T-cell (primary cell): Measurements from ENCODE around the gene SDHC. TPM values are rescaled to one million over a fixed set of nuclear protein-coding genes. Genes with fewer than 3 reads are reported as not detected.
"Not testable (repeated sequence)": the region's sequence is repeated elsewhere in the genome, so short reads cannot be mapped to it uniquely, and the experiment has no call there.

Experiments used
- ATAC-seq, 4 experiments: fragments of 200-7000 bp in 3 of 4; fragments of 150-1000 bp in 1 of 4; cut with Tn5 transposase; replicated peaks in 1 of 4; 1 replicate in 3 of 4; 2 replicates in 1 of 4; pipeline ENCODE4 v1.10.0; 2021; ENCODE audit warnings: moderate library complexity in 3 of 4, mild to moderate bottlenecking in 2 of 4, moderate number of reproducible peaks in 1 of 4
- CTCF ChIA-PET, 2 donors: fragments of 300-600 bp; sonication (Branson Sonifier 250); formaldehyde crosslinking; loops; one replicate each; lab custom pipeline; 2022; ENCODE audit warnings: antibody characterized with exemption in 2 of 2; lab: Charles Lee
- POLR2A ChIA-PET, 2 donors: fragments of 300-600 bp; sonication (Branson Sonifier 250); formaldehyde crosslinking; loops; one replicate each; lab custom pipeline; 2022; ENCODE audit warnings: antibody characterized with exemption in 2 of 2; lab: Charles Lee
- DNase-seq, 35 experiments: peaks; one replicate each; pipeline versions ENCODE4 v3.0.0 to v3.0.0-alpha.2; 2013 to 2023
- H3K27ac ChIP-seq: one replicate; pipeline ENCODE4 v1.5.1; 2013; ENCODE audit warnings: low read length
- H3K27me3 ChIP-seq, 2 experiments: replicated peaks in 1 of 2; 1 replicate in 1 of 2; 2 replicates in 1 of 2; pipeline versions ENCODE4 v1.6.1 to v1.7.0; 2013; ENCODE audit warnings: low read length in 1 of 2, mixed read lengths in 1 of 2; ENCODE audit not compliant: control insufficient read depth in 2 of 2, insufficient read depth in 2 of 2; ENCODE audit errors: extremely low read depth in 1 of 2
- H3K36me3 ChIP-seq, 2 donors: 1 replicate in 1 of 2; 2 replicates in 1 of 2; pipeline versions ENCODE4 v1.6.1 to v1.7.0; 2013; ENCODE audit warnings: low read length in 1 of 2; ENCODE audit not compliant: control insufficient read depth in 2 of 2, insufficient read depth in 1 of 2; ENCODE audit errors: extremely low read depth in 1 of 2
- H3K4me1 ChIP-seq, 2 experiments: 1 replicate in 1 of 2; 2 replicates in 1 of 2; pipeline versions ENCODE4 v1.6.1 to v1.7.0; 2013; ENCODE audit warnings: low read length in 2 of 2, mixed read lengths in 1 of 2; ENCODE audit not compliant: insufficient read depth in 2 of 2, control insufficient read depth in 1 of 2; ENCODE audit errors: extremely low read depth in 1 of 2
- H3K4me3 ChIP-seq, 2 donors: 1 replicate in 1 of 2; 2 replicates in 1 of 2; pipeline versions ENCODE4 v1.5.1 to v1.7.0; 2013; ENCODE audit warnings: mild to moderate bottlenecking in 2 of 2, low read length in 1 of 2, moderate library complexity in 1 of 2; ENCODE audit not compliant: control insufficient read depth in 1 of 2; ENCODE audit errors: extremely low read depth in 1 of 2
- H3K9me3 ChIP-seq: 2 replicates; pipeline ENCODE4 v1.7.0; 2013
- H3K27ac Mint-ChIP-seq, 2 donors: one replicate each; pipeline ENCODE4 v1.8.0; 2020 to 2021; ENCODE audit warnings: mild to moderate bottlenecking in 2 of 2, mixed read lengths in 2 of 2
- H3K27me3 Mint-ChIP-seq, 2 donors: one replicate each; pipeline ENCODE4 v1.8.0; 2021 to 2022; ENCODE audit warnings: mixed read lengths in 2 of 2
- H3K36me3 Mint-ChIP-seq: one replicate; pipeline ENCODE4 v1.8.0; 2021; ENCODE audit warnings: mixed read lengths
- H3K4me1 Mint-ChIP-seq, 3 donors: one replicate each; pipeline ENCODE4 v1.8.0; 2020 to 2022; ENCODE audit warnings: mixed read lengths in 3 of 3, mild to moderate bottlenecking in 1 of 3
- H3K4me3 Mint-ChIP-seq, 3 donors: one replicate each; pipeline ENCODE4 v1.8.0; 2020 to 2022; ENCODE audit warnings: mild to moderate bottlenecking in 3 of 3, mixed read lengths in 3 of 3, moderate library complexity in 3 of 3
- H3K9me3 Mint-ChIP-seq, 3 donors: one replicate each; pipeline ENCODE4 v1.8.0; 2020 to 2022; ENCODE audit warnings: mixed read lengths in 3 of 3
- WGBS: methylation state at CpG from one replicate; pipeline ENCODE4 v1.1.5; 2013; ENCODE audit warnings: missing lambda C conversion rate; ENCODE audit not compliant: insufficient coverage; 5-methylcytosine and 5-hydroxymethylcytosine counted together
- total RNA-seq, 35 experiments: library from RNA in 6 of 35; stranded (reverse) in 6 of 35; fragments of 120-200 nt in 1 of 35; gene quantifications; one replicate each; pipeline versions ENCODE4 v1.2.1 to v1.2.4 and lab custom pipeline; 2013 to 2026

Gene SDHC
- total RNA-seq, 5 donors from 2014 or later (not counting 1 experiment from before 2014, with no cell fraction given), result 86.4 to 106 (median 103) TPM

DNA sequence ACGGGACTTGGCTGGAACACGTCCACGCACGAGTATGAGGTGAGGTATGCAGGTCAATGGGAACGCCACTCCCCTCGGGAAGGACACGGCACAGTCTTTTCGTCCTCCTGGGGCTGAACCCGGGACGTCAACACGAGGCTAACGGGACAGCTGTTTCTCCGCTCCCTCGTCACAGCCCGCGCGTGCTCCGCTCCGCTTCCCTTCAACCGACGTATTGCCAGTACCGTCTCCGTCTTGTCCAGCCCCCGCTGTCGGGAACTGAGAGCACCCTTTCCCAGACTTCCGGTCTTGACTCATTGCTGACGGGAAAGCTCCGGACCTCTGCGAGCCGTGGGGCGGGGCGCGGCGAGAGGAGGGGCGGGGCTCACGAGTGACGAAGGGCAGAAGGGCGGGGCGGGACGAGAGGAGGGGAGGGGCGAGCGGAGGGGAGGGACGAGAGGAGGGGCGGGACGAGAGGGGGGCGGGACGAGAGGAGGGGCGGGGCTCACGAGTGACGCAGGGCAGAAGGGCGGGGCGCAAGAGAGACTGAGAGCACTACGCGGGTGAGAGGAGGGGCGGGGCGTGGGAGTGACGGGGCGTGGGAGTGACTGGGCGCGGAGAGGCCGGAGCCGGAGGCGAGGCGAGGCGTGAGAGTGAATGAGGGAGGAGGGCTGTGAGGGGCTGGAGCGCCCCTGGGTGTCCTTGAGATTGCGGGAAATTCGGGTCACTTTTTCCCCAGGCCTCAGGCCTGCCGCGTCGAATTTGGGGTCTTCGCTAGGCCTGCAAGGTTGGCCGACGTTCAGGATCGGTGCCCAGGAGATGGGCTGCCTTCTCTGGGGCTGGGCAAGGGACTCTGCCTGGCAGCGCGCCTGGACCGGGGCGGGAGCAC lies 75.7 kb downstream of the SDHC start:
- peak; percentile 90 to 97 (median 94) for ATAC-seq
- Histone ChIP-seq H3K4me3 (peak overlapping the region; percentile 84 to 88), H3K27me3 (no peaks in the 10 kb centered on the region), H3K36me3 (no peaks in the 10 kb centered on the region), H3K4me1 (peaks cover 12 to 24% of the 10 kb centered on the region in 2 experiments), H3K27ac (peak overlapping the region; percentile 87), H3K9me3 (no peaks in the 10 kb centered on the region)
- peaks cover 36 to 37% (median 37%) of the 10 kb centered on the region in 3 donors for H3K4me1 Mint-ChIP-seq
- H3K27ac Mint-ChIP-seq, result peak overlapping the region; percentile 86 to 93
- peak overlapping the region; percentile 86 to 91 (median 89) for H3K4me3 Mint-ChIP-seq
- under 1% methylated on average over 62 of the region's 79 CpGs for WGBS
- no peaks in the 10 kb centered on the region for H3K36me3 Mint-ChIP-seq
- no peaks in the 10 kb centered on the region for H3K9me3 Mint-ChIP-seq
- peak; percentile 84 to 98 (median 93) for DNase-seq
- H3K27me3 Mint-ChIP-seq, result no peaks in the 10 kb centered on the region
- CTCF ChIA-PET, result interaction anchor here in 1 of 2 donors (0.6 to 1.4 kb wide), 4 partner anchors 76 to 1059 kb away, joined by 3 to 13 read pairs (median 5); partner anchors contain the start of genes SDHC and TOMM40L
- POLR2A ChIA-PET, result interaction anchor here in 1 of 2 donors (0.7 to 0.8 kb wide), 2 partner anchors 76 to 187 kb away, joined by 4 to 12 read pairs; partner anchors contain the start of gene SDHC

- Histone ChIP-seq H3K4me3 (peak overlapping the region; percentile 84 to 88), H3K9me3 (no peaks in the 10 kb centered on the region), H3K27ac (peak overlapping the region; percentile 87), H3K36me3 (no peaks in the 10 kb centered on the region), H3K27me3 (peaks cover 0 to 4% of the 10 kb centered on the region in 2 experiments), H3K4me1 (peaks cover 12 to 24% of the 10 kb centered on the region in 2 experiments)
- Mint-ChIP-seq H3K27ac (peak overlapping the region; percentile 86 to 93), H3K4me1 (peaks cover 36 to 37% (median 37%) of the 10 kb centered on the region in 3 donors), H3K4me3 (peak overlapping the region; percentile 86 to 91 (median 89)), H3K27me3 (no peaks in the 10 kb centered on the region), H3K9me3 (no peaks in the 10 kb centered on the region), H3K36me3 (no peaks in the 10 kb centered on the region)
- ATAC-seq, result peak in 2 of 4 experiments; percentile 10 to 15
- ChIA-PET CTCF (interaction anchor here in 1 of 2 donors (1.1 kb wide), 1 partner anchor 8 kb away, joined by 3 read pairs; no protein-coding TSS in a partner anchor), POLR2A (no interaction called here)
- DNase-seq, result peak in 1 of 35 experiments; percentile 31
- 7% methylated on average over 11 of the region's 13 CpGs for WGBS
These were observed 76.3 kb downstream of the SDHC start for GRCh38 chr1:161390559-161390858.

- H3K4me3 ChIP-seq, H3K36me3 ChIP-seq, H3K36me3 Mint-ChIP-seq, ATAC-seq, H3K27me3 ChIP-seq, POLR2A ChIA-PET, H3K27ac ChIP-seq, H3K9me3 Mint-ChIP-seq, H3K27me3 Mint-ChIP-seq, H3K27ac Mint-ChIP-seq, H3K9me3 ChIP-seq, DNase-seq: not testable (repeated sequence)
- WGBS, result 100% methylated on average over 4 of the region's 7 CpGs
- peak overlapping the region; percentile 86 to 91 (median 89) for H3K4me3 Mint-ChIP-seq
- CTCF ChIA-PET, result interaction anchor here (0.6 to 1.1 kb wide), 4 partner anchors 9 to 77 kb away, joined by 3 to 8 read pairs (median 4); partner anchors contain the start of gene SDHC (in 1 of the 2)
- peaks cover 12 to 22% of the 10 kb centered on the region in 2 experiments for H3K4me1 ChIP-seq
- peaks cover 33 to 36% (median 36%) of the 10 kb centered on the region in 3 donors for H3K4me1 Mint-ChIP-seq
These were observed 77.0 kb downstream of the SDHC start for GRCh38 chr1:161391136-161391535.

DNA sequence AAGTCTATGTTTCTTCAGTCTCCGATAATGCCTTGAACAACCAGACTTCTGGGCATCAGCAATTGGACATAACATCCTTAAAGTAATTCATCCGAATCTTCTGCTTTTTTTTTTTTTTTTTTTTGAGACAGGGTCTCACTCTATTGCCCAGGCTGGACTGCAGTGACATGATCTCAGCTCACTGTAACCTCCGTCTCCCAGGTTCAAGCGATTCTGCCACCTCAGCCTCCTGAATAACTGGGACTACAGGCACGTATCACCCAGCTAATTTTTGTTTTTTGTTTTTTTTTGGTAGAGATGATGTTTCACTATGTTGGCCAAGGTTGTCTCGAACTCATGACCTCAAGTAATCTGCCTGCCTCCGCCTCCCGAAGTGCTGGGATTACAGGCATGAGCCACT lies 77.4 kb downstream of the SDHC start:
- ChIA-PET POLR2A (no interaction called here), CTCF (interaction anchor here (0.6 to 1.1 kb wide), 4 partner anchors 10 to 77 kb away, joined by 3 to 8 read pairs (median 4); partner anchors contain the start of gene SDHC (in 1 of the 2))
- H3K4me1 Mint-ChIP-seq, result peaks cover 28 to 31% (median 31%) of the 10 kb centered on the region in 3 donors
- Histone ChIP-seq H3K4me3 (no peak overlapping the region), H3K27me3 (peaks cover 0 to 4% of the 10 kb centered on the region in 2 experiments), H3K9me3 (no peaks in the 10 kb centered on the region), H3K27ac (no peak overlapping the region), H3K4me1 (peaks cover 12 to 19% of the 10 kb centered on the region in 2 experiments), H3K36me3 (no peaks in the 10 kb centered on the region)
- DNase-seq, result no peak
- no peaks in the 10 kb centered on the region for H3K36me3 Mint-ChIP-seq
- H3K27ac Mint-ChIP-seq, result no peak overlapping the region
- H3K27me3 Mint-ChIP-seq, result no peaks in the 10 kb centered on the region
- H3K4me3 Mint-ChIP-seq, result peak overlapping the region in 2 of 3 donors; percentile 25 to 91
- WGBS, result 93% methylated on average over 7 of the region's 8 CpGs
- ATAC-seq, result no peak
- no peaks in the 10 kb centered on the region for H3K9me3 Mint-ChIP-seq

DNA sequence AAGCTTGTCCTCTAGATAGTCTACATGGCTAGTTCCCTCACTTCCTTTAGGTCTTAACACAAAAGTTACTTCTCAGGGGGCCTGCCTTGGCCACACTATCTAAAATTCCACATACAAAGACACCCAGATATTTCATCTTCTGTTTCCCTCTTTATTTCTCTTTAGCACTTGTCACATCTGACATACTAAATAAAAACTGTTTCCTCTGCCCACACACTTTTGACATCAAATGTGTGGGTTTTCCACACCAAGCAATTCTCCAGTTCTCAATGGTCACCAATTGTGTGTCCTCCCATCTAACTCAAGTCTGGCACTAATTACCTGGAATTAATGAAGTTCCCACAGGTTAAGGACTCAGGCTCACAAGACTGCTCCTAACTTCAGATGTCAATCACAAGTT lies 79.0 kb downstream of the SDHC start:
- H3K4me3 Mint-ChIP-seq, result no peak overlapping the region
- no peaks in the 10 kb centered on the region for H3K36me3 Mint-ChIP-seq
- no peaks in the 10 kb centered on the region for H3K27me3 Mint-ChIP-seq
- ChIA-PET POLR2A (no interaction called here), CTCF (no interaction called here)
- no peak overlapping the region for H3K4me3 ChIP-seq
- DNase-seq (no peak), ATAC-seq (no peak)
- H3K27ac Mint-ChIP-seq, result no peak overlapping the region
- H3K4me1 ChIP-seq, result peaks cover 12 to 19% of the 10 kb centered on the region in 2 experiments
- H3K9me3 ChIP-seq, result no peaks in the 10 kb centered on the region
- H3K27me3 ChIP-seq, result peaks cover 0 to 4% of the 10 kb centered on the region in 2 experiments
- peaks cover 17 to 21% (median 19%) of the 10 kb centered on the region in 3 donors for H3K4me1 Mint-ChIP-seq
- no peaks in the 10 kb centered on the region for H3K9me3 Mint-ChIP-seq
- no peaks in the 10 kb centered on the region for H3K36me3 ChIP-seq
- H3K27ac ChIP-seq, result no peak overlapping the region

GRCh38 chr1:161397038-161397437 lies 82.9 kb downstream of the SDHC start:
- H3K9me3 ChIP-seq, CTCF ChIA-PET, H3K27ac ChIP-seq, H3K36me3 ChIP-seq, H3K27me3 Mint-ChIP-seq, H3K27ac Mint-ChIP-seq, H3K9me3 Mint-ChIP-seq, DNase-seq, H3K36me3 Mint-ChIP-seq, H3K27me3 ChIP-seq, ATAC-seq, H3K4me3 ChIP-seq: not testable (repeated sequence)
- H3K4me1 ChIP-seq, result peaks cover 0 to 23% of the 10 kb centered on the region in 2 experiments
- POLR2A ChIA-PET, result interaction anchor here in 1 of 2 donors (0.7 kb wide), 1 partner anchor 1189 kb away, joined by 4 read pairs; no protein-coding TSS in a partner anchor
- whole genome bisulfite sequencing, result 90% methylated on average over 2 of the region's 8 CpGs
- Mint-ChIP-seq H3K4me1 (peaks cover 21 to 28% (median 27%) of the 10 kb centered on the region in 3 donors), H3K4me3 (peak overlapping the region in 1 of 3 donors; percentile 3)
